SU-DHL-6 (cell line): Measurements from ENCODE around the gene TRPM3.

Source experiments
- EZH2phosphoT487 ChIP-seq: fragments of 200-600 bp; sonication (generic), shearing (Covaris generic); conservative IDR thresholded peaks from 2 replicates; pipeline ENCODE4 v1.6.1; 2018; ENCODE audit warnings: mild to moderate bottlenecking, antibody characterized with exemption, low read length, moderate library complexity, mixed read lengths
- TF ChIP-seq, protein P1 (sequence below): fragments of 200-600 bp; sonication (generic); IDR thresholded peaks from one replicate; pipeline ENCODE4 v1.5.1; 2017; ENCODE audit warnings: antibody characterized with exemption, mild to moderate bottlenecking, low read length, moderate library complexity; ENCODE audit not compliant: insufficient read depth, poor library complexity, severe bottlenecking

DNA sequence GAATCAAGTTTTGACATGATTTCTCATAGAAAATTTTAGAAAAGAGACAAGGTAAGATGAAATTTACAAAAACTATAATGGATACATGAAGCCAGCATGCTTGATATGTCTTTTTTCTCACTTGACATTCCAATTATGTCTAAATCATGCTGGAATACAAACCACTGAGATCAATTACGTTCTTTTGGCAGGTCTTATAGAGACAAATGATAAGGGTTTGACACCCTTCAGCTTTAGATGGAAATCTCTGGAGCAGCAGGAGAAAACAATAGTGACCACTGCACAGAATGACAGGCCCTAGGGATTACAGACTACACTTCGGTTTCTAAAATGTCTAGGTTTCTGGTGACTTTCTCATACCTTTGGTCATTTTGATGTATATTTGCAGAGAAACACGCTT lies 342.9 kb downstream of the TRPM3 start:
- TF ChIP-seq, protein P1, sequence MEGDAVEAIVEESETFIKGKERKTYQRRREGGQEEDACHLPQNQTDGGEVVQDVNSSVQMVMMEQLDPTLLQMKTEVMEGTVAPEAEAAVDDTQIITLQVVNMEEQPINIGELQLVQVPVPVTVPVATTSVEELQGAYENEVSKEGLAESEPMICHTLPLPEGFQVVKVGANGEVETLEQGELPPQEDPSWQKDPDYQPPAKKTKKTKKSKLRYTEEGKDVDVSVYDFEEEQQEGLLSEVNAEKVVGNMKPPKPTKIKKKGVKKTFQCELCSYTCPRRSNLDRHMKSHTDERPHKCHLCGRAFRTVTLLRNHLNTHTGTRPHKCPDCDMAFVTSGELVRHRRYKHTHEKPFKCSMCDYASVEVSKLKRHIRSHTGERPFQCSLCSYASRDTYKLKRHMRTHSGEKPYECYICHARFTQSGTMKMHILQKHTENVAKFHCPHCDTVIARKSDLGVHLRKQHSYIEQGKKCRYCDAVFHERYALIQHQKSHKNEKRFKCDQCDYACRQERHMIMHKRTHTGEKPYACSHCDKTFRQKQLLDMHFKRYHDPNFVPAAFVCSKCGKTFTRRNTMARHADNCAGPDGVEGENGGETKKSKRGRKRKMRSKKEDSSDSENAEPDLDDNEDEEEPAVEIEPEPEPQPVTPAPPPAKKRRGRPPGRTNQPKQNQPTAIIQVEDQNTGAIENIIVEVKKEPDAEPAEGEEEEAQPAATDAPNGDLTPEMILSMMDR, result no peak
- no peak for TF ChIP-seq EZH2phosphoT487
